Panc1 (cell line): ENCODE results near the gene AP1G2.

Experiments
- POLR2AphosphoS5 ChIP-seq: IDR thresholded peaks from 2 replicates; pipeline ENCODE4 v1.6.1; 2012; ENCODE audit warnings: mild to moderate bottlenecking, low read depth, low read length, moderate library complexity
- SIN3A ChIP-seq: IDR thresholded peaks from 2 replicates; pipeline ENCODE4 v1.6.1; 2012; ENCODE audit warnings: low read depth, mild to moderate bottlenecking, low read length, moderate library complexity, borderline replicate concordance; ENCODE audit not compliant: insufficient read depth
- TF ChIP-seq, protein P1 (sequence below): fragments of 450-650 bp; IDR thresholded peaks from 2 replicates; pipeline ENCODE4 v1.5.1; 2017; ENCODE audit warnings: mild to moderate bottlenecking
- TF ChIP-seq, protein P2 (sequence below), 2 experiments: IDR thresholded peaks; 2 replicates each; pipeline ENCODE4 v1.6.1; 2011 to 2012; ENCODE audit warnings: low read depth in 2 of 2, control low read depth in 1 of 2, low read length in 1 of 2, mild to moderate bottlenecking in 1 of 2, moderate library complexity in 1 of 2; ENCODE audit not compliant: insufficient read depth in 1 of 2

DNA sequence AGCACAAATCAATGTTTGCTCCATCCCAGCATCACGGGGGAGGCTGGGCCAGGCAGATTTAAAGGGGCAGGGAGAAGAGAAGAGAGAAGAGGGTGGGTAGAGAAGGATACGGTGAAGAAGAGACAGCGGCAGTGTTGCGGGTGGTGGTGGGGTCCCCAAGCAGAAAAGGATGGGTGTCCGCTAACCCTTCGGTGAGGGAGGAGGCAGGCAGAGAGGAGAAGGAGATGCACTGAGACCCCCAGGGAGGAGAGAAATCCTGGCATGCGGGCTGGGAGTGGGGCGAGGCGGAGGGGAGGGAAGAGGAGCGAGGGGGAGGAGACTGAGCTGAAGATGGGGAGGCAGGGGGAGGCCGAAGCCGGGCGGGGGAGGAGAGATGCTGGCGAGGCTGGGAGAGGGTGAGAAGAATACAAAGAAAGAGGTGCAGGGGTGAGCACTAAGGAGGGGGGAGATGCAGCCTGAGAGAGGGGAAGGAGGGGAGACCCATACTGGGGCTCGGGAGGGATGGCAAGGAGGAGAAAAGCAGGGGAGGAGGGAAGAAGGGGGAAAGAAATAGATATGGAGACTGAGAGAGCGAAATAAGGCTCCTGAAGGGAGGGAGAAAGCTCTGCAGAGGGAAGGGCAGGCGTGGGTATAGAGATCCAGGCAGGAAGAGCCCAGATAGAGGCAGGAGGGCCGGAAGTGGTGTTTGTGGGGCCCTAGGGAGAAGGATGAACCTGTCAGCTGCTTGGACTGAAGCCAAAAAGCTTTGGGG is 11.1 kb upstream of the AP1G2 start, which contains the start of gene JPH4:
- TF ChIP-seq, protein P1, sequence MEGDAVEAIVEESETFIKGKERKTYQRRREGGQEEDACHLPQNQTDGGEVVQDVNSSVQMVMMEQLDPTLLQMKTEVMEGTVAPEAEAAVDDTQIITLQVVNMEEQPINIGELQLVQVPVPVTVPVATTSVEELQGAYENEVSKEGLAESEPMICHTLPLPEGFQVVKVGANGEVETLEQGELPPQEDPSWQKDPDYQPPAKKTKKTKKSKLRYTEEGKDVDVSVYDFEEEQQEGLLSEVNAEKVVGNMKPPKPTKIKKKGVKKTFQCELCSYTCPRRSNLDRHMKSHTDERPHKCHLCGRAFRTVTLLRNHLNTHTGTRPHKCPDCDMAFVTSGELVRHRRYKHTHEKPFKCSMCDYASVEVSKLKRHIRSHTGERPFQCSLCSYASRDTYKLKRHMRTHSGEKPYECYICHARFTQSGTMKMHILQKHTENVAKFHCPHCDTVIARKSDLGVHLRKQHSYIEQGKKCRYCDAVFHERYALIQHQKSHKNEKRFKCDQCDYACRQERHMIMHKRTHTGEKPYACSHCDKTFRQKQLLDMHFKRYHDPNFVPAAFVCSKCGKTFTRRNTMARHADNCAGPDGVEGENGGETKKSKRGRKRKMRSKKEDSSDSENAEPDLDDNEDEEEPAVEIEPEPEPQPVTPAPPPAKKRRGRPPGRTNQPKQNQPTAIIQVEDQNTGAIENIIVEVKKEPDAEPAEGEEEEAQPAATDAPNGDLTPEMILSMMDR, result no peak
- TF ChIP-seq, protein P2, sequence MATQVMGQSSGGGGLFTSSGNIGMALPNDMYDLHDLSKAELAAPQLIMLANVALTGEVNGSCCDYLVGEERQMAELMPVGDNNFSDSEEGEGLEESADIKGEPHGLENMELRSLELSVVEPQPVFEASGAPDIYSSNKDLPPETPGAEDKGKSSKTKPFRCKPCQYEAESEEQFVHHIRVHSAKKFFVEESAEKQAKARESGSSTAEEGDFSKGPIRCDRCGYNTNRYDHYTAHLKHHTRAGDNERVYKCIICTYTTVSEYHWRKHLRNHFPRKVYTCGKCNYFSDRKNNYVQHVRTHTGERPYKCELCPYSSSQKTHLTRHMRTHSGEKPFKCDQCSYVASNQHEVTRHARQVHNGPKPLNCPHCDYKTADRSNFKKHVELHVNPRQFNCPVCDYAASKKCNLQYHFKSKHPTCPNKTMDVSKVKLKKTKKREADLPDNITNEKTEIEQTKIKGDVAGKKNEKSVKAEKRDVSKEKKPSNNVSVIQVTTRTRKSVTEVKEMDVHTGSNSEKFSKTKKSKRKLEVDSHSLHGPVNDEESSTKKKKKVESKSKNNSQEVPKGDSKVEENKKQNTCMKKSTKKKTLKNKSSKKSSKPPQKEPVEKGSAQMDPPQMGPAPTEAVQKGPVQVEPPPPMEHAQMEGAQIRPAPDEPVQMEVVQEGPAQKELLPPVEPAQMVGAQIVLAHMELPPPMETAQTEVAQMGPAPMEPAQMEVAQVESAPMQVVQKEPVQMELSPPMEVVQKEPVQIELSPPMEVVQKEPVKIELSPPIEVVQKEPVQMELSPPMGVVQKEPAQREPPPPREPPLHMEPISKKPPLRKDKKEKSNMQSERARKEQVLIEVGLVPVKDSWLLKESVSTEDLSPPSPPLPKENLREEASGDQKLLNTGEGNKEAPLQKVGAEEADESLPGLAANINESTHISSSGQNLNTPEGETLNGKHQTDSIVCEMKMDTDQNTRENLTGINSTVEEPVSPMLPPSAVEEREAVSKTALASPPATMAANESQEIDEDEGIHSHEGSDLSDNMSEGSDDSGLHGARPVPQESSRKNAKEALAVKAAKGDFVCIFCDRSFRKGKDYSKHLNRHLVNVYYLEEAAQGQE (IDR thresholded peaks at IDR 0.05; ENCODE audit: insufficient read depth in 1 of 2, low read depth in 2 of 2, low read length in 1 of 2), result no peak
- TF ChIP-seq POLR2AphosphoS5 (no peak), SIN3A (no peak)
